Karpas-422 (cell line): ENCODE data around the gene WAPL. TPM values are rescaled to one million over a fixed set of nuclear protein-coding genes. Genes with fewer than 3 reads are reported as not detected.
A peak's percentile ranks its signal among the peaks of the same experiment; 100 is the strongest.

Experiments
- DNase-seq: peaks from one replicate; pipeline ENCODE4 v3.0.0-alpha.2; 2015
- H2AFZ ChIP-seq: fragments of 200-600 bp; sonication (generic); 2 replicates; pipeline ENCODE4 v1.6.1; 2014; ENCODE audit warnings: antibody characterized with exemption, low read length, mixed read lengths
- H3K27ac ChIP-seq: fragments of 200-600 bp; sonication (generic); 2 replicates; pipeline ENCODE4 v1.5.1; 2014; ENCODE audit warnings: mild to moderate bottlenecking, low read length, moderate library complexity
- H3K27me3 ChIP-seq: fragments of 200-600 bp; sonication (generic); 2 replicates; pipeline ENCODE4 v1.6.1; 2014; ENCODE audit warnings: low read length, mixed read lengths
- H3K36me3 ChIP-seq: fragments of 200-600 bp; sonication (generic); 2 replicates; pipeline ENCODE4 v1.6.1; 2014; ENCODE audit warnings: low read length, mixed read lengths; ENCODE audit not compliant: insufficient read depth
- H3K4me1 ChIP-seq: fragments of 200-600 bp; sonication (generic); 2 replicates; pipeline ENCODE4 v1.6.1; 2014; ENCODE audit warnings: mild to moderate bottlenecking, low read length, mixed read lengths
- H3K4me2 ChIP-seq: fragments of 200-600 bp; sonication (generic); 2 replicates; pipeline ENCODE4 v1.6.1; 2014; ENCODE audit warnings: low read length, low read depth, mild to moderate bottlenecking; ENCODE audit not compliant: poor library complexity, severe bottlenecking
- H3K4me3 ChIP-seq: fragments of 200-600 bp; sonication (generic); 2 replicates; pipeline ENCODE4 v1.5.1; 2014; ENCODE audit warnings: mild to moderate bottlenecking, antibody characterized with exemption, low read length, mixed read lengths
- H3K79me2 ChIP-seq: fragments of 200-600 bp; sonication (generic); 2 replicates; pipeline ENCODE4 v1.6.1; 2014; ENCODE audit warnings: mild to moderate bottlenecking, low read length, mixed read lengths
- H3K9ac ChIP-seq: fragments of 200-600 bp; sonication (generic); 2 replicates; pipeline ENCODE4 v1.6.0; 2014; ENCODE audit warnings: low read length
- H3K9me2 ChIP-seq: fragments of 200-600 bp; sonication (generic), shearing (Covaris generic); replicated peaks from 2 replicates; pipeline ENCODE4 v1.6.0; 2014; ENCODE audit warnings: mild to moderate bottlenecking, low read length, moderate library complexity; ENCODE audit not compliant: insufficient read depth
- H3K9me3 ChIP-seq: fragments of 300-700, 200-600 bp; sonication (generic); 2 replicates; pipeline ENCODE4 v1.6.1; 2014; ENCODE audit warnings: low read length, mixed read lengths
- H4K20me1 ChIP-seq: fragments of 200-600 bp; sonication (generic); 2 replicates; pipeline ENCODE4 v1.6.1; 2014; ENCODE audit warnings: mild to moderate bottlenecking, antibody characterized with exemption, low read length, low read depth; ENCODE audit not compliant: insufficient read depth
- total RNA-seq: library from RNA; depleted of rRNA; stranded (reverse); fragments of >200 nt; shearing (Covaris generic); gene quantifications from 2 replicates; pipeline ENCODE4 v1.2.3, GENCODE V29; 2014; ENCODE audit warnings: low replicate concordance

Gene WAPL
- total RNA-seq, 1 experiment from 2014 or later: 30.5 TPM

DNA sequence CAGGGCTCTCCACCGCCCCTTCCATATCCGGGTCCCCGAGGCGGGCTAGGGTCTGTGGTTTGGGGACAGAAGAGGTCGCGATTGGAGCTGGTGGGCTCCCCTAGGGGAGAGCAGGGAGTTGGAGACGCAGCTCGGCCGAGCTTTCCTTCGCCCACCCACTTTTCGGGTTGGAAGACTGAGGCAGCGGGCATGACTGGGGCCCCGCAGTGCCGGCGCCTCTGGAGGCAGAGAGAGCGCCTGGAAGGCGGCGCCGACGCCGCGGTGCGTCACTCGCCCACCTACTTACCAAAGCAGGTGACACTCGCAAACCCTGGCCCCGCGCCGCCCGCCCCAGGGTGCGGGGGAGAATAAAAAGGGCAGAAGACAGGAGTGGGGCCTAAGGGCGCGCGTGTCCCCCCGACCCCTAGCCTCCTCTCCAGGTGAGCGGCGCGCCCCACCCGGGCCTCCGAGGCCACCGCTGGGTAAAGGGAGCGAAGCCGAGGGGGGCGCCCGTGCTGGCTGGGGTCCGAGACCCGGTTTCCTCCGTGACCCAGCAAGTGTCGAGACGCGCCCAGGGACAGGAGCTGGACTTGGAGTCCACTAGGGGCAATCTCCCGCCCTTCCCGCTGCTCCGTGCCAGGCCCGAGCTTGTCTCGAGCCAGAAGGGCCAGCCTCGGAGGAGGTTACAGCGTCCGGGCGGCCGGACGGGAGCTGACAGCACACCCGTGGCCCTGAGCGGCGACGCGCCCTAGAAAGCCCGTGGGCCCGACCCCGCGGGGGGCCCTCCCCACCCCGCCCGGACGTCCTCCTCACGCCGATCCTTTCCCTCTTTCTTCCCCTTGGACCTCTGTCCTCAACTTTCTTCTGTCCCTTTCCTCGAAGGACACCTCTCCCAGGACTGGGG, 120.6 kb downstream of the WAPL start:
- DNase-seq: no peak
- no peaks in the 10 kb centered on the region for H3K27me3 ChIP-seq
- H3K4me2 ChIP-seq: peak overlapping the region; percentile 81
- peak overlapping the region; percentile 71; the same call in 1 of the 2 replicates for H2AFZ ChIP-seq
- H3K36me3 ChIP-seq: no peaks in the 10 kb centered on the region
- H3K9me2 ChIP-seq: no peaks in the 10 kb centered on the region
- H3K4me3 ChIP-seq: peak overlapping the region; percentile 80
- H4K20me1 ChIP-seq: no peaks in the 10 kb centered on the region
- peak overlapping the region; percentile 80 for H3K9ac ChIP-seq
- no peak overlapping the region for H3K27ac ChIP-seq
- H3K79me2 ChIP-seq: no peaks in the 10 kb centered on the region
- no peaks in the 10 kb centered on the region for H3K9me3 ChIP-seq
- H3K4me1 ChIP-seq: peaks cover 25% of the 10 kb centered on the region

DNA sequence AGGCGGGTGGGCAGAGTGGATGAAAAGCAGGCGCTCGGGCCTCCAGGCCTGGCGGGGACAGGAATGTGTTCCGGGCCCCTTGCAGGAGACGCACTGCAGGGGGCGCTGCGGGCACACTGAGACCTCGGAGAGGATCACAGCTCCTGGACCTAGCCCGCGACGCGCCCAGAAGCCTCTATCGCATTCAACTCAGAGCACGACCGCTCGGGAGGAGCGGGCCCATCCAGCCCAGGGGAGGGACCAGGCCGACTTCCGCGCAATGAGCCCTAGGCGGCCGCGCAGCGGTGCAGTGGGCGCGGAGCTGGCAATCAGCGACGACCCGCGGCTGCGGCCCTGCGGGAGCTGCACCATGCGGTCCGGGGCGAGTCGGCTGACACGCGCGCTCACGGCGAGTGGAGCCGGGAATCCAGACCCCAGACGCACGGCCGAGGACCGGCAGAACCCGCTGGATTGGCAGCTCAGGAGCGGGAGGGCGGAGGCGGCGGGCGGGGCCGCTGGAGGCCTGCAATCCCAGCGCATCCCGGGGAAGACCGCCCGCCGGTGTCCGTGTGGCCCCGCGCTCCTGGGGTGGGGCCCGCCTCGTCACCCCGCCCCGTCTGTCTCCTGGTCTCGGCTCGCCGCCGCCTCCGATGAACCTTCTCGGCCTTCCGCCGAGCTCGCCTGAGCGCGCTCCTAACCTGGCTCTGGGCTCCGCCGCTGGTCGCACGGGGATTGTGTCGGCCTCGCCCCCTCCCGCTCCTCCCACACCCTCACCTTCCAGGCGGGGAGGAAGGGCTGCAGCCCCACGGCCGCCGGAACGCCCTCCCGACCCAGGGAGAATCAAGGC, 121.5 kb downstream of the WAPL start:
- DNase-seq: peak; percentile 94
- Histone ChIP-seq H3K36me3 (no peaks in the 10 kb centered on the region), H3K27ac (peak overlapping the region; percentile 71), H3K9ac (peak overlapping the region; percentile 80), H2AFZ (peak overlapping the region; percentile 71; the same call in 1 of the 2 replicates), H3K4me3 (peak overlapping the region; percentile 80), H3K4me2 (peak overlapping the region; percentile 81), H3K79me2 (no peaks in the 10 kb centered on the region), H3K9me3 (no peaks in the 10 kb centered on the region), H4K20me1 (no peaks in the 10 kb centered on the region), H3K27me3 (no peaks in the 10 kb centered on the region), H3K9me2 (no peaks in the 10 kb centered on the region), H3K4me1 (peaks cover 25% of the 10 kb centered on the region)

DNA sequence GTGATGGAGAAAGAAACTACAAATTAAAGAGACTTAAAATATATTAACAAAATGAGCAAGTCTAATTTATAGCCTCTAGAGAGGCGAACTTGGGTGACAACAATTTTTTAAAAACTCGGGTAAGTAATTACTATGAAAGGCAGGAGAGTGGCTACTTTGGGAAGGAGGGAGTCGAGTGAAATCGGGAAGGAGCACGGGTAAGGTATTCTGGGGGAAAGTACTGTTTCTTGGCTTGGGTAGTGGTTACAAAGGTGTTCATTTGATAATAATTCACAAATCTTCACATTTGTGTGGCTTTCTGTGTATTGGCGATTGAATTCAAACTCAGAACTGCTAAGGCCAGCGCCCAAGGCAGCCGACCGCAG, 122.1 kb downstream of the WAPL start:
- H3K4me2 ChIP-seq: peak overlapping the region; percentile 45
- peak overlapping the region; percentile 71; the same call in 1 of the 2 replicates for H2AFZ ChIP-seq
- H3K27ac ChIP-seq: peak overlapping the region; percentile 38; the same call in 1 of the 2 replicates
- no peaks in the 10 kb centered on the region for H3K9me2 ChIP-seq
- no peak for DNase-seq
- peaks cover 25% of the 10 kb centered on the region for H3K4me1 ChIP-seq
- H3K9me3 ChIP-seq: no peaks in the 10 kb centered on the region
- peak overlapping the region; percentile 80; the same call in 1 of the 2 replicates for H3K4me3 ChIP-seq
- no peaks in the 10 kb centered on the region for H3K36me3 ChIP-seq
- no peaks in the 10 kb centered on the region for H3K79me2 ChIP-seq
- peak overlapping the region; percentile 80 for H3K9ac ChIP-seq
- H3K27me3 ChIP-seq: no peaks in the 10 kb centered on the region
- no peaks in the 10 kb centered on the region for H4K20me1 ChIP-seq

DNA sequence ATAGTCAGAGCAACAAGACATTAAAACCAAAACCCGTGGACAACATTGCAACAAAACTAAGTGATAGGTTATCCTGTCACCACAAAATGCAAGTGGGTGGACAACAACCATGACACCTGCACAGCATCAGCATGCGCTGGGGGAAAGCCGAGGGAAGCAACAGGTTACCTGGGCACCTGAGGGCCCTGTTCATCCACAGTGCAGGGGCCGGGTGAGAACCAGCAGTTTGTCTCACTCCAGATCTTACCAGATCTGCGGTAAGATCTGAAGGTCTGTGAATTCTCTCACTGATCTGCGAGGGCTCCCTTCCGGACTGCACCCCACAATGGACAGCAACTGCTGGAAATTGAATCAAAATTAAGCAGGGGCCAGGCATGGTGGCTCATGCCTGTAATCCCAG, 124.5 kb downstream of the WAPL start:
- Histone ChIP-seq H3K27ac (no peak overlapping the region), H3K4me2 (no peak overlapping the region), H3K4me3 (no peak overlapping the region), H3K9me2 (no peaks in the 10 kb centered on the region), H3K79me2 (no peaks in the 10 kb centered on the region), H3K27me3 (no peaks in the 10 kb centered on the region), H3K36me3 (no peaks in the 10 kb centered on the region), H4K20me1 (no peaks in the 10 kb centered on the region), H3K9me3 (no peaks in the 10 kb centered on the region), H2AFZ (no peak overlapping the region), H3K9ac (no peak overlapping the region), H3K4me1 (peaks cover 47% of the 10 kb centered on the region)
- DNase-seq: no peak

DNA sequence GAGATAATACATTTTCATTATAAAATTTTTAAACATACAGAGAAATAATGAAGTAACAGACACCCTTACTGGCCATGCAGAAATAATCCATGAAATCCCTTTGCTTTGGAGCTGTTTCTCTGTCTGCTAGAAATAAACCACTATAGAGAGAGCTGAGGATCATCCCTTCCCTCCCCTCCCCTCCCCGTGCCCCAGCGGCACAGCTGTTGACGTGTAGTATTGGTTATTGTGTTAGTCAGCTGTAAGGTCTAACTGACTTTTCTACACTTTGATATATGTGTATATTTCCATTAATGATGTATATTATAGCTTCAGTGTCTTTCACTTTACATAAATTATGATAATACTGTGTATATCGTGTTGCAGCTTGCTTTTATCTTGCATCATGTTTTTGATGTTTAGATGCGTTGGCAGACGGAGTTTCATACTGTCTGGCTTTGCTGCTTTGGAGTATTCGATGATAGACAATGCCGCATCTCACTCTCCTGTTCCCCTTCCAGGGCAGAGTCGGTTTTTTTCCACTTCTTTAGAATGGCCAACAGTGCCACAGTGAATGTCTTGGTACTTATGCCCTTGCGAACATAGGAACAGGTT, 127.6 kb downstream of the WAPL start:
- no peak for DNase-seq
- Histone ChIP-seq H3K27me3 (no peaks in the 10 kb centered on the region), H3K4me3 (no peak overlapping the region), H3K79me2 (no peaks in the 10 kb centered on the region), H3K27ac (peak overlapping the region; percentile 70; the same call in 1 of the 2 replicates), H3K4me1 (peaks cover 39% of the 10 kb centered on the region), H3K9me3 (no peaks in the 10 kb centered on the region), H3K36me3 (no peaks in the 10 kb centered on the region), H4K20me1 (no peaks in the 10 kb centered on the region), H3K4me2 (peak overlapping the region; percentile 74), H3K9ac (0 out of 2 replicates have a peak overlapping the region, but pooled peaks have one; percentile 76), H2AFZ (no peak overlapping the region), H3K9me2 (no peaks in the 10 kb centered on the region)

DNA sequence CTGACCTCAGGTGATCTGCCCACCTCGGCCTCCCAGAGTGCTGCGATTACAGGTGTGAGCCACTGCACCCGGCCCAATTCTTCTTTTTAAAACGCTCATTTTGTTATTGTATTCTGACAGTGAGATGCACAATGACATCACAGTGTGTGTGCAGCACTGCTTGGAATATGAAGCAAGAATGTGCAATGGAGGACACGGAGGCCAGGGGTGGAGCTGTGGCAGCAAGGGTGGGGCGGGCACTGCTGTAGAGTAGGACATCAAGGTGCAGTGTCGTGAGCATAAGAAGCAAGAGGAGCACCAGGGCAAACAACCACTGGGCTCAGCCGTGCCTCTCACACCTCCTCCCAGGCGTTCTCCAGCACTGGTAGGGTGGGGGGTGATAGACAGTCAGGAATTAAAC, 128.2 kb downstream of the WAPL start:
- Histone ChIP-seq H3K4me2 (peak overlapping the region; percentile 74), H3K9me3 (no peaks in the 10 kb centered on the region), H4K20me1 (no peaks in the 10 kb centered on the region), H3K79me2 (no peaks in the 10 kb centered on the region), H3K27ac (peak overlapping the region; percentile 70), H3K4me1 (peaks cover 39% of the 10 kb centered on the region), H3K9me2 (no peaks in the 10 kb centered on the region), H3K4me3 (no peak overlapping the region; the same call in 1 of the 2 replicates), H3K9ac (peak overlapping the region; percentile 76), H2AFZ (peak overlapping the region; percentile 69), H3K27me3 (no peaks in the 10 kb centered on the region), H3K36me3 (no peaks in the 10 kb centered on the region)
- DNase-seq: peak; percentile 50

DNA sequence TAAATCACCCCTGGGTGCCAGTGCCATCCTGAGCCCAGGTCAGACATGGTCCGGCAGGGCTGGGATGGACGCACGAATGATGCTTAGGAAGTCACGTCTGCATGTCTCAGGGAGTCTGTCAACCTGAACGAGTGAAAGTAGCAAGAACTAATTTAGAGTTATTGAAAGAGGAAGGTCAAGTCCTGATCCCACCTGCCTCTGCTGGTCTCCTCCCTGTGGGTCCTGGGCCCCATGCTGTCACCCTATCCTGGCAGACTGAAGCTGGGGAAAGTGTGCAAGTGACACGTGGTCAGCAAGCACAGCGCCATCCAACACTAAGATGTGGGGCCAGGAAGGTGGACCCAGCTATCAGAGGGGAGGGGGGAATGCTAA, 128.9 kb downstream of the WAPL start:
- no peaks in the 10 kb centered on the region for H3K27me3 ChIP-seq
- 0 out of 2 replicates have a peak overlapping the region, but pooled peaks have one; percentile 21 for H2AFZ ChIP-seq
- peak overlapping the region; percentile 66 for H3K4me3 ChIP-seq
- H3K4me2 ChIP-seq: peak overlapping the region; percentile 74
- peaks cover 37% of the 10 kb centered on the region for H3K4me1 ChIP-seq
- no peaks in the 10 kb centered on the region for H3K36me3 ChIP-seq
- no peaks in the 10 kb centered on the region for H3K9me2 ChIP-seq
- H3K9ac ChIP-seq: peak overlapping the region; percentile 76
- peak; percentile 70 for DNase-seq
- H3K79me2 ChIP-seq: no peaks in the 10 kb centered on the region
- H4K20me1 ChIP-seq: no peaks in the 10 kb centered on the region
- peak overlapping the region; percentile 70 for H3K27ac ChIP-seq
- no peaks in the 10 kb centered on the region for H3K9me3 ChIP-seq
